ENCODE results near the gene ELF4. TPM values are rescaled to one million over a fixed set of nuclear protein-coding genes. Genes with fewer than 3 reads are reported as not detected.
A peak's percentile ranks its signal among the peaks of the same experiment; 100 is the strongest.

The ELF4 gene
- total RNA-seq, 1 donor from 2014 or later = 31.2 TPM

DNA sequence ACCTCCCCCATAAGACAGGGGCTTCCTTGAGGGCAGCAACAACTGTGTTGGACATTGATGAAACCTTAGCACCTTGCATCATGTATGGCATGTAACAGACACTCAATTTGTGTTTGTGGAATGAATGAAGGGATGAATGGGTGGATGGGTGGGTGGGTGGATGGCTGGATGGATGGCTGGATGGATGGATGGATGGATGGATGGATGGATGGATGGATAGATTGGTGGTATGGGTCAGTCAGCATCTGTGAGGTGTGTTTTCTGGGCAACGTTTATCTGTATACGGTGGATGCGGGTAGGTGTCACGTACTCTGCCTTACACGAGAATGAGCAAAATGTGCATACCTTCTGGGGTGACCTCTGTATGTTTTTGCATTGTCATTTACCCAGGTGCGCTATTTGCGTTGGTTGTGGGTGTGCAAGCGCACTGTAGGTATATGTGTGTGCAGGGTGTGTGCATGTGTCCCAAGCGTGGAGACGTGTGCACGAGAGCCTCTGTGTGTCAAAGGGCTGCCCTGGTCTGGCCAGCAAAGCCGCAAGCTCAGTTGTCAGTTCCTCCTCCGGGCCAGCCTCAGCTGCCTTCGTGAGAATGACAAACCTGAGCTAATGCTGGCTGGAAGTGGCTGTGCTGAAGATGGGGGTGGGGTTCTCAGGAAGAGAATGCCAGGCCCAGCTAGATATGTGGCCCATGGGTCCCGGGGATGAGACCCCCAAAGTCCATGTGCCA, 26.5 kb downstream of the ELF4 start:
- FAIRE-seq (no peak), DNase-seq (ENCODE audit: low read depth) (no peak)
- Histone ChIP-seq H3K9me3 (ENCODE audit: insufficient read depth, low read depth, low read length) (no peaks in the 10 kb centered on the region), H3K4me3 (ENCODE audit: insufficient read depth, low read depth, low read length) (no peak overlapping the region), H2AFZ (ENCODE audit: low read depth, low read length) (no peak overlapping the region), H3K27me3 (ENCODE audit: insufficient read depth, low read length) (no peaks in the 10 kb centered on the region), H3K9ac (ENCODE audit: low read length) (no peak overlapping the region), H3K4me2 (ENCODE audit: low read length) (no peak overlapping the region), H3K4me1 (ENCODE audit: insufficient read depth, low read length) (peaks cover 8% of the 10 kb centered on the region), H3K27ac (ENCODE audit: low read depth, low read length) (no peak overlapping the region), H4K20me1 (ENCODE audit: insufficient read depth, low read length) (peaks cover 55% of the 10 kb centered on the region), H3K36me3 (ENCODE audit: insufficient read depth, low read length) (no peaks in the 10 kb centered on the region), H3K79me2 (ENCODE audit: insufficient read depth, low read length) (peaks cover 29% of the 10 kb centered on the region)
- no peak for TF ChIP-seq EZH2 (IDR thresholded peaks at IDR 0.05; ENCODE audit: insufficient read depth, low read length)
- no peak for TF ChIP-seq CTCF (IDR thresholded peaks at IDR 0.05; ENCODE audit: insufficient read depth, low read depth, low read length)
- Mint-ChIP-seq H3K4me3 (ENCODE audit: unreplicated experiment) (no peak overlapping the region), H3K9me3 (ENCODE audit: unreplicated experiment) (peaks cover 2% of the 10 kb centered on the region), H3K27me3 (ENCODE audit: low read depth, unreplicated experiment) (no peaks in the 10 kb centered on the region), H3K36me3 (ENCODE audit: low read depth, unreplicated experiment) (peaks cover 8% of the 10 kb centered on the region), H3K27ac (ENCODE audit: unreplicated experiment) (peak overlapping the region; percentile 14), H3K4me1 (ENCODE audit: low read depth, unreplicated experiment) (peaks cover 41% of the 10 kb centered on the region)

GRCh38 chrX:130083107-130083490, 27.2 kb downstream of the ELF4 start:
- H3K27ac Mint-ChIP-seq (ENCODE audit: unreplicated experiment) = peak overlapping the region; percentile 14
- H3K27ac ChIP-seq (ENCODE audit: low read depth, low read length) = no peak overlapping the region
- no peak overlapping the region for H3K4me3 Mint-ChIP-seq (ENCODE audit: unreplicated experiment)
- H3K4me1 ChIP-seq (ENCODE audit: insufficient read depth, low read length) = peaks cover 8% of the 10 kb centered on the region
- no peak overlapping the region for H3K4me3 ChIP-seq (ENCODE audit: insufficient read depth, low read depth, low read length)
- no peak overlapping the region for H3K9ac ChIP-seq (ENCODE audit: low read length)
- FAIRE-seq (no peak), DNase-seq (ENCODE audit: low read depth) (no peak)
- H3K27me3 Mint-ChIP-seq (ENCODE audit: low read depth, unreplicated experiment) = no peaks in the 10 kb centered on the region
- H3K36me3 ChIP-seq (ENCODE audit: insufficient read depth, low read length) = no peaks in the 10 kb centered on the region
- H3K36me3 Mint-ChIP-seq (ENCODE audit: low read depth, unreplicated experiment) = peaks cover 8% of the 10 kb centered on the region
- H3K4me1 Mint-ChIP-seq (ENCODE audit: low read depth, unreplicated experiment) = peaks cover 41% of the 10 kb centered on the region
- H3K9me3 ChIP-seq (ENCODE audit: insufficient read depth, low read depth, low read length) = no peaks in the 10 kb centered on the region
- H4K20me1 ChIP-seq (ENCODE audit: insufficient read depth, low read length) = peaks cover 55% of the 10 kb centered on the region
- H3K79me2 ChIP-seq (ENCODE audit: insufficient read depth, low read length) = peaks cover 26% of the 10 kb centered on the region
- TF ChIP-seq EZH2 (IDR thresholded peaks at IDR 0.05; ENCODE audit: insufficient read depth, low read length) (no peak), CTCF (IDR thresholded peaks at IDR 0.05; ENCODE audit: insufficient read depth, low read depth, low read length) (no peak)
- peaks cover 2% of the 10 kb centered on the region for H3K9me3 Mint-ChIP-seq (ENCODE audit: unreplicated experiment)
- H2AFZ ChIP-seq (ENCODE audit: low read depth, low read length) = no peak overlapping the region
- no peaks in the 10 kb centered on the region for H3K27me3 ChIP-seq (ENCODE audit: insufficient read depth, low read length)
- H3K4me2 ChIP-seq (ENCODE audit: low read length) = no peak overlapping the region
